Neural crest cell (in vitro differentiated cells): Measurements from ENCODE around the gene FAM13A. TPM values are rescaled to one million over a fixed set of nuclear protein-coding genes. Genes with fewer than 3 reads are reported as not detected.

Experiments used
- DNase-seq: peaks from one replicate; pipeline ENCODE4 v3.0.0; 2021; ENCODE audit warnings: low read depth, mixed read lengths, low spot score
- H3K27ac Mint-ChIP-seq: one replicate; pipeline ENCODE4 v1.8.0; 2021; ENCODE audit warnings: mild to moderate bottlenecking, mixed read lengths; ENCODE audit not compliant: unreplicated experiment
- H3K27me3 Mint-ChIP-seq: 2 replicates; pipeline ENCODE4 v1.8.0; 2021; ENCODE audit warnings: low read depth, mild to moderate bottlenecking, mixed read lengths
- H3K36me3 Mint-ChIP-seq: 2 replicates; pipeline ENCODE4 v1.8.0; 2021; ENCODE audit warnings: low read depth, mild to moderate bottlenecking, mixed read lengths
- H3K4me1 Mint-ChIP-seq: 2 replicates; pipeline ENCODE4 v1.8.0; 2021; ENCODE audit warnings: mixed read lengths
- H3K4me3 Mint-ChIP-seq: one replicate; pipeline ENCODE4 v1.8.0; 2021; ENCODE audit warnings: mild to moderate bottlenecking, mixed read lengths
- H3K9me3 Mint-ChIP-seq: 2 replicates; pipeline ENCODE4 v1.8.0; 2021; ENCODE audit warnings: mixed read lengths
- CTCF ChIP-seq: fragments of 200-600 bp; sonication (generic); conservative IDR thresholded peaks from 2 replicates; pipeline ENCODE4 v1.5.0; 2021; ENCODE audit warnings: antibody characterized with exemption, mild to moderate bottlenecking
- total RNA-seq: library from RNA; stranded (reverse); gene quantifications from 2 replicates; pipeline ENCODE4 v1.2.1, GENCODE V29; 2021

FAM13A gene
- total RNA-seq, 1 donor from 2014 or later = 18.1 TPM

DNA sequence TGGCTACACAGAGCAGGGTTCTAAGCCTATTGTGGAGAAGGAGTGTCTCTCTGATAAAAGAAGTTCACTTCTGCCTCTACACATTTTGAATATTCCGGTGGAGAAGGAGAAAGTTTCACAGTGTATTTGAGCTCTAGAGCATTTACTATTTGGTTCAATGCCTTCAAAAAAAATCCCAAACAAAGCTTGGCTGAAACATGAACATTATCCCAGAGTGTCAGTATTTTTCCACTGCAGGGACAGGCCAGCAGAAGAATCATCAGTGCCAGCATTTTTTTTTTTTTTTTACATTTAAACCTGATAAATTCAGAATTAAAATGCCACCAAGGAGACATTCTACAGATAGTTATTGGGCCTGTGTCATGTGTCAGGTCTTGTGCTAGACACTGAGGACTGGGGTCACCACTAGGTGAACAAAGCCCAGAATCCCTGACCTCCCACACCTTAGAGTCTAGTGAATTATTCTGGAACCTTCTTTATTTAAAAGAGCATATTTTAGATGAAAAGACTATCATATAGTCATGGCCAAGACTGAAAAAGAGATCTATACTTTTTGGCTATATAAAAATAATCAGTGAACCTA lies 311.3 kb downstream of the FAM13A start:
- no peaks in the 10 kb centered on the region for H3K4me1 Mint-ChIP-seq
- TF ChIP-seq CTCF = no peak
- no peak overlapping the region for H3K27ac Mint-ChIP-seq
- peaks cover 36% of the 10 kb centered on the region for H3K36me3 Mint-ChIP-seq
- H3K9me3 Mint-ChIP-seq = no peaks in the 10 kb centered on the region
- H3K27me3 Mint-ChIP-seq = no peaks in the 10 kb centered on the region
- H3K4me3 Mint-ChIP-seq = no peak overlapping the region
- DNase-seq = no peak

- Mint-ChIP-seq H3K4me3 (no peak overlapping the region), H3K4me1 (no peaks in the 10 kb centered on the region), H3K36me3 (peaks cover 34% of the 10 kb centered on the region), H3K27me3 (no peaks in the 10 kb centered on the region), H3K27ac (no peak overlapping the region), H3K9me3 (no peaks in the 10 kb centered on the region)
- no peak for TF ChIP-seq CTCF
- DNase-seq = no peak
Observed at GRCh38 chr4:88745175-88745574, 311.8 kb downstream of the FAM13A start.

GRCh38 chr4:88744609-88745008 lies 312.4 kb downstream of the FAM13A start:
- H3K36me3 Mint-ChIP-seq = peaks cover 32% of the 10 kb centered on the region
- no peak overlapping the region for H3K27ac Mint-ChIP-seq

GRCh38 chr4:88743696-88744095 lies 313.3 kb downstream of the FAM13A start:
- TF ChIP-seq CTCF = no peak
- H3K9me3 Mint-ChIP-seq = no peaks in the 10 kb centered on the region
- H3K4me3 Mint-ChIP-seq = no peak overlapping the region
- H3K27ac Mint-ChIP-seq = no peak overlapping the region
- no peaks in the 10 kb centered on the region for H3K27me3 Mint-ChIP-seq
- no peak for DNase-seq
- H3K36me3 Mint-ChIP-seq = peaks cover 27% of the 10 kb centered on the region
- no peaks in the 10 kb centered on the region for H3K4me1 Mint-ChIP-seq

More at GRCh38 chr4:88744609-88745008, 312.4 kb downstream of the FAM13A start:
- Mint-ChIP-seq H3K4me3 (no peak overlapping the region), H3K27me3 (no peaks in the 10 kb centered on the region), H3K4me1 (no peaks in the 10 kb centered on the region), H3K9me3 (no peaks in the 10 kb centered on the region)
- no peak for DNase-seq
- no peak for TF ChIP-seq CTCF

GRCh38 chr4:88742561-88742960 lies 314.4 kb downstream of the FAM13A start:
- TF ChIP-seq CTCF = no peak
- Mint-ChIP-seq H3K4me3 (no peak overlapping the region), H3K27ac (no peak overlapping the region), H3K36me3 (peaks cover 24% of the 10 kb centered on the region), H3K4me1 (no peaks in the 10 kb centered on the region), H3K27me3 (no peaks in the 10 kb centered on the region), H3K9me3 (no peaks in the 10 kb centered on the region)
- no peak for DNase-seq
